DOHH2 (cell line): Measurements from ENCODE around the gene PCCB.
"Not testable (repeated sequence)": the region's sequence is repeated elsewhere in the genome, so short reads cannot be mapped to it uniquely, and the experiment has no call there.

Experiments used
- H3F3A ChIP-seq: fragments of 200-600 bp; sonication (generic), shearing (Covaris generic); 2 replicates; pipeline ENCODE4 v1.6.0; 2016; ENCODE audit warnings: antibody characterized with exemption, mild to moderate bottlenecking; ENCODE audit not compliant: control insufficient read depth, insufficient read depth
- H3K27ac ChIP-seq: fragments of 200-600 bp; sonication (generic); 2 replicates; pipeline ENCODE4 v1.5.1; 2014; ENCODE audit warnings: low read depth, mild to moderate bottlenecking, low read length, moderate library complexity
- H3K27me3 ChIP-seq: fragments of 200-600 bp; sonication (generic); 2 replicates; pipeline ENCODE4 v1.6.1; 2014; ENCODE audit warnings: mild to moderate bottlenecking, low read length, mixed read lengths; ENCODE audit not compliant: control insufficient read depth
- H3K36me3 ChIP-seq: fragments of 200-600 bp; sonication (generic); 2 replicates; pipeline ENCODE4 v1.6.1; 2014; ENCODE audit warnings: mild to moderate bottlenecking, low read length, moderate library complexity, mixed read lengths; ENCODE audit not compliant: control insufficient read depth
- H3K4me1 ChIP-seq: fragments of 200-600 bp; sonication (generic); 2 replicates; pipeline ENCODE4 v1.6.1; 2014; ENCODE audit warnings: mild to moderate bottlenecking, low read length, mixed read lengths; ENCODE audit not compliant: control insufficient read depth
- H3K4me2 ChIP-seq: fragments of 200-600 bp; sonication (generic); 2 replicates; pipeline ENCODE4 v1.6.0; 2014; ENCODE audit warnings: mild to moderate bottlenecking, low read length, moderate library complexity
- H3K4me3 ChIP-seq: fragments of 200-600 bp; sonication (generic); 2 replicates; pipeline ENCODE4 v1.5.1; 2014; ENCODE audit warnings: mild to moderate bottlenecking, low read length, mixed read lengths
- H3K79me2 ChIP-seq: fragments of 200-600 bp; sonication (generic); 2 replicates; pipeline ENCODE4 v1.6.1; 2014; ENCODE audit warnings: mild to moderate bottlenecking, low read length, mixed read lengths; ENCODE audit not compliant: control insufficient read depth
- H3K9me2 ChIP-seq: fragments of 200-600 bp; sonication (generic); replicated peaks from 2 replicates; pipeline ENCODE4 v1.6.1; 2014; ENCODE audit warnings: mild to moderate bottlenecking, low read length, mixed read lengths; ENCODE audit not compliant: control insufficient read depth
- H3K9me3 ChIP-seq: fragments of 200-600 bp; sonication (generic); 2 replicates; pipeline ENCODE4 v1.6.1; 2014; ENCODE audit warnings: antibody characterized with exemption, low read length, mixed read lengths; ENCODE audit not compliant: control insufficient read depth, insufficient read depth
- H4K20me1 ChIP-seq: fragments of 200-600 bp; sonication (generic); 2 replicates; pipeline ENCODE4 v1.6.0; 2014; ENCODE audit warnings: low read depth, mild to moderate bottlenecking, antibody characterized with exemption, low read length, moderate library complexity; ENCODE audit not compliant: control insufficient read depth, insufficient read depth
- CTCF ChIP-seq: fragments of 200-600 bp; sonication (generic); IDR thresholded peaks from one replicate; pipeline ENCODE4 v1.5.1; 2014; ENCODE audit warnings: antibody characterized with exemption, mild to moderate bottlenecking, low read depth, low read length; ENCODE audit not compliant: poor library complexity, severe bottlenecking
- EZH2phosphoT487 ChIP-seq: fragments of 200-600 bp; sonication (generic); IDR thresholded peaks from 2 replicates; pipeline ENCODE4 v1.6.1; 2017; ENCODE audit warnings: borderline replicate concordance, mild to moderate bottlenecking, antibody characterized with exemption, low read length, moderate library complexity, mixed read lengths

Gene PCCB

DNA sequence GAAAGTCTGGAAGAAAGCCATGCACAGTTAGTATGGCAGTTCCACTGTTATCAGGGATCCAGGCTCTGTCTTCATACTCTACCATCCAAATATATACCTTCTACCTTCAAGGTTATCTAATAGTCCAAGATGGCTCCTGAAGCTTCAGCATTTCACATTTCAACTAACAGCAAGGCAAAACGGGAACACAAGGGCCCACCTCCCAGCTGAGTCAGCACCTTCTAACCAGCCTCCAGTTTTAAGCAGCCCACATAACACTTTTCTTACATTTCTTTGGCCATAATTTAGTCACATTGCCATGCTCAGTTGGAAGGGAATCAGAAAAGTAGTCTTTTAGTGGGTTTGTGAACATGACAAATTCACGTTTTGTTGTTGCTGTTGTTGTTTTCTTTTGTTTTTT lies 38.6 kb upstream of the PCCB start:
- Histone ChIP-seq H3K4me1 (no peaks in the 10 kb centered on the region), H3F3A (no peaks in the 10 kb centered on the region), H3K27ac (no peak overlapping the region), H3K4me2 (no peak overlapping the region), H3K27me3 (peaks cover 26% of the 10 kb centered on the region), H4K20me1 (no peaks in the 10 kb centered on the region), H3K9me3 (no peaks in the 10 kb centered on the region), H3K4me3 (no peak overlapping the region), H3K36me3 (no peaks in the 10 kb centered on the region), H3K9me2 (no peaks in the 10 kb centered on the region), H3K79me2 (no peaks in the 10 kb centered on the region)
- TF ChIP-seq EZH2phosphoT487 (no peak), CTCF (no peak)

DNA sequence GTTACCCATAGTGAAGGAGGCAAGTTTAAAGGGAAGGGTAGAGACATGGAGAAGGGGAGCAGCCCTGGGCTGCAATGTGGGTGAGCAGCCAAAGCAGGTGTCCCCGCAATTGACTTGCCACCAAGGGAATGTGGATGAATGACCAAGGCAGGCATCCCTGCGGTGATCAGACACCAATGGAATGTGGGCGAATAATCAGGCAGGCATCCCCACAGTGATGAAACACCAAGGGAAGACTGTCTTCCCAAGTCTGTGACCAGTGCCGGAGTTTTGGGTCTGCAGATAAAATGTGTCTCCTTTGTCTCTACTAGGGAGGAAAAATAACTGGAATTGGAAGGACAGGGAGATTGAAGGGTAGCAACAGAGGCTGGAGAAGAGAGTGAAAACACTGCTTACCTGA lies 27.4 kb upstream of the PCCB start:
- H3K4me3 ChIP-seq, H3K27ac ChIP-seq, H3F3A ChIP-seq, H3K79me2 ChIP-seq, H4K20me1 ChIP-seq, H3K27me3 ChIP-seq, H3K36me3 ChIP-seq, H3K9me3 ChIP-seq, H3K4me2 ChIP-seq, H3K9me2 ChIP-seq, H3K4me1 ChIP-seq: not testable (repeated sequence)

DNA sequence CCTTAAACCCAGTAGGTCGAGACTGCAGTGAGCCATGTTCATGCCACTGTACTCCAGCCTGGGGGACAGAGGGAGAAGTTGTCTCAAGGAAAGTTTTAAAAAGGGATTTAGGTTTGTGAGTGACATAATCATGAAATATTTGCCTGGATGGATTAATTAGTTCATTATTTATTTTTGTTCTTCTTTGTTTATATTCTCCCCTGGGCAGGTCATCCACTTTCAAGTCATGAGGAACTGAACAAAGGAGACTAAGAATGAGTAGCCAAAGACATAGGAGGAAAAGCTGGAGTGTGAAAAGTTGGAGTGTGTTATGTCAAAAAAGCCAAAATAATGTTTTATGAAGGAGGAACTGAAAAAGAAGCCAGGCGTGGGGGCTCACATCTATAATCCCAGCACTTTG lies 17.7 kb upstream of the PCCB start:
- no peaks in the 10 kb centered on the region for H3K79me2 ChIP-seq
- no peaks in the 10 kb centered on the region for H3K4me1 ChIP-seq
- no peaks in the 10 kb centered on the region for H3K9me3 ChIP-seq
- H3K4me3 ChIP-seq: no peak overlapping the region
- no peak for TF ChIP-seq EZH2phosphoT487
- no peak for TF ChIP-seq CTCF
- no peaks in the 10 kb centered on the region for H4K20me1 ChIP-seq
- no peak overlapping the region for H3K4me2 ChIP-seq
- no peak overlapping the region for H3K27ac ChIP-seq
- no peaks in the 10 kb centered on the region for H3K36me3 ChIP-seq
- no peaks in the 10 kb centered on the region for H3K9me2 ChIP-seq
- H3K27me3 ChIP-seq: no peaks in the 10 kb centered on the region
- H3F3A ChIP-seq: no peaks in the 10 kb centered on the region

GRCh38 chr3:136235545-136235944 lies 14.6 kb upstream of the PCCB start:
- Histone ChIP-seq H3K9me3 (no peaks in the 10 kb centered on the region), H3K4me3 (no peak overlapping the region), H3K36me3 (no peaks in the 10 kb centered on the region), H3K4me1 (no peaks in the 10 kb centered on the region), H3K9me2 (no peaks in the 10 kb centered on the region), H3K27ac (no peak overlapping the region), H3K79me2 (no peaks in the 10 kb centered on the region), H3K4me2 (no peak overlapping the region), H3K27me3 (peaks cover 3% of the 10 kb centered on the region; the same call in 1 of the 2 replicates), H4K20me1 (no peaks in the 10 kb centered on the region), H3F3A (no peaks in the 10 kb centered on the region)
- TF ChIP-seq CTCF (no peak), EZH2phosphoT487 (no peak)
